HAP-1 (cell line): ENCODE measurements around the gene URI1.

ENCODE experiments used
- DNase-seq, 2 experiments: peaks; one replicate each; pipeline ENCODE4 v3.0.0-alpha.2; 2016 to 2020; ENCODE audit warnings: low spot score in 2 of 2
- H3K27me3 ChIP-seq: fragments of 250-450 bp; sonication (Bioruptor Pico); 2 replicates; pipeline ENCODE4 v1.5.1; 2020; ENCODE audit warnings: low read depth, mild to moderate bottlenecking, moderate library complexity
- H3K36me3 ChIP-seq: fragments of 250-450 bp; sonication (Bioruptor Pico); replicated peaks from 2 replicates; pipeline ENCODE4 v1.5.1; 2020; ENCODE audit warnings: mild to moderate bottlenecking
- H3K4me1 ChIP-seq: fragments of 250-450 bp; sonication (Bioruptor Pico); 2 replicates; pipeline ENCODE4 v1.5.1; 2020; ENCODE audit warnings: mild to moderate bottlenecking
- H3K4me3 ChIP-seq: fragments of 250-450 bp; sonication (Bioruptor Pico); 2 replicates; pipeline ENCODE4 v1.5.1; 2020; ENCODE audit warnings: mild to moderate bottlenecking, moderate library complexity
- H3K9me3 ChIP-seq: fragments of 250-450 bp; sonication (Bioruptor Pico); 2 replicates; pipeline ENCODE4 v1.5.1; 2020; ENCODE audit warnings: mild to moderate bottlenecking, moderate library complexity
- in situ Hi-C: fragments of 300-500 bp; cut with MboI; formaldehyde crosslinking; loops from 3 replicates; pipeline ENCODE4 v1.14.3; 2020; ENCODE audit warnings: low sequenced_read_pairs, inconsistent platforms, mixed read lengths

Gene URI1

GRCh38 chr19:30064348-30064699, 122.3 kb downstream of the URI1 start:
- in situ Hi-C loops: no loop called here
- peak in 1 of 2 experiments; percentile 5 for DNase-seq
- H3K4me3 ChIP-seq: no peak overlapping the region
- no peaks in the 10 kb centered on the region for H3K27me3 ChIP-seq
- no peaks in the 10 kb centered on the region for H3K36me3 ChIP-seq
- H3K4me1 ChIP-seq: no peaks in the 10 kb centered on the region; the same call in 1 of the 2 replicates
- no peaks in the 10 kb centered on the region for H3K9me3 ChIP-seq

GRCh38 chr19:30064771-30065494, 122.9 kb downstream of the URI1 start:
- Histone ChIP-seq H3K27me3 (no peaks in the 10 kb centered on the region), H3K4me3 (no peak overlapping the region), H3K4me1 (no peaks in the 10 kb centered on the region; the same call in 1 of the 2 replicates), H3K36me3 (no peaks in the 10 kb centered on the region), H3K9me3 (no peaks in the 10 kb centered on the region)
- no peak for DNase-seq
- in situ Hi-C loops: no loop called here

- Histone ChIP-seq H3K4me1 (no peaks in the 10 kb centered on the region; the same call in 1 of the 2 replicates), H3K36me3 (no peaks in the 10 kb centered on the region), H3K4me3 (no peak overlapping the region), H3K9me3 (no peaks in the 10 kb centered on the region), H3K27me3 (no peaks in the 10 kb centered on the region)
- in situ Hi-C loops: no loop called here
- DNase-seq: no peak
These were observed 123.9 kb downstream of the URI1 start for GRCh38 chr19:30065680-30066606.
